ENCODE data around the gene CNKSR1. TPM values are rescaled to one million over a fixed set of nuclear protein-coding genes. Genes with fewer than 3 reads are reported as not detected.

The CNKSR1 gene
- total and polyA plus RNA-seq, 2 of the 8 experiments (the other 6 are each of a cell fraction or from before 2014, with no cell fraction given): 13.9 to 14.5 TPM

GRCh38 chr1:26171084-26172072, 5.9 kb upstream of the CNKSR1 start, which contains the start of gene ZNF593OS:
Gene ZNF593OS (minus strand): TSS chr1:26171832. CDS start chr1:26171661, 171 bp downstream.
- no peak within 1 kb of the TSS for H2BK20ac ChIP-seq (ENCODE audit: low read length)
- H3K14ac ChIP-seq (ENCODE audit: insufficient read length): no peak within 1 kb of the TSS
- H3K18ac ChIP-seq (ENCODE audit: extremely low read depth, low read length): no peak within 1 kb of the TSS
- ChIA-PET CTCF (ENCODE audit: partially characterized antibody) (interaction anchor here (0.8 to 16.2 kb wide), 5 partner anchors 15 to 66 kb away, joined by 3 to 159 read pairs (median 5); partner anchors contain the start of genes CATSPER4 and CEP85), POLR2A (ENCODE audit: partially characterized antibody) (interaction anchor here (1.0 to 2.9 kb wide), 5 partner anchors 9 to 135 kb away, joined by 3 to 6 read pairs (median 4); partner anchors contain the start of gene CEP85)
- H3K23me2 ChIP-seq (ENCODE audit: low read depth, low read length): peaks cover 6% of the 10 kb centered on the region
- no peak within 1 kb of the TSS for H4K5ac ChIP-seq (ENCODE audit: insufficient read length, low read depth, low read length)
- H2AFZ ChIP-seq (ENCODE audit: low read length): no peak within 1 kb of the TSS
- TF ChIP-seq PHF8 (conservative IDR thresholded peaks at IDR 0.05; ENCODE audit: low read depth, low read length) (no peak), CBX8 (IDR thresholded peaks at IDR 0.05; ENCODE audit: borderline replicate concordance, low read depth, low read length) (no peak), SIN3A (conservative IDR thresholded peaks at IDR 0.05 in 1 of 2, IDR thresholded peaks at IDR 0.05 in 1 of 2; ENCODE audit: low read depth in 1 of 2, low read length in 2 of 2) (0 out of 4 replicates have a peak, but pooled peaks of 1 of the 2 experiments have one; percentile 16), RXRA (IDR thresholded peaks at IDR 0.05; ENCODE audit: insufficient read depth, low read depth, low read length) (no peak)
- no peak within 1 kb of the TSS for H3K27ac ChIP-seq (ENCODE audit: low read depth, low read length)
- no peak within 1 kb of the TSS for H3K23ac ChIP-seq (ENCODE audit: insufficient read length)
- H3K56ac ChIP-seq (replicated peaks; ENCODE audit: insufficient read length, low read depth, low read length): no peak within 1 kb of the TSS
- WGBS, 2 experiments (ENCODE audit: extremely low coverage in 1 of 2, insufficient coverage in 1 of 2, insufficient read length in 1 of 2, insufficient replicate concordance in 2 of 2, low coverage in 1 of 2, low lambda C conversion rate in 2 of 2, missing lambda C conversion rate in 1 of 2): 89% methylated on average over 33 of the region's 34 CpGs; no CpG with 5 or more reads in 1 of the 2 experiments
- H3K4me3 ChIP-seq (ENCODE audit: extremely low read depth in 1 of 4, insufficient read depth in 2 of 4, low read depth in 3 of 4, low read length in 4 of 4): peak within 1 kb of the TSS in 2 of 4 experiments; percentile 71 to 74; a peak in 5 of 8 replicates
- DNase-seq (ENCODE audit: low read depth in 1 of 2, low spot score in 2 of 2): no peak
- H3K9ac ChIP-seq (replicated peaks in 1 of 4; ENCODE audit: extremely low read depth in 1 of 4, low read depth in 3 of 4, low read length in 3 of 4): no peak within 1 kb of the TSS; a peak in 1 of 7 replicates
- H3K79me1 ChIP-seq (ENCODE audit: low read depth, low read length): peaks cover 4% of the 10 kb centered on the region; the same call in 1 of the 2 replicates
- H3K36me3 ChIP-seq (ENCODE audit: control insufficient read depth in 2 of 4, insufficient read depth in 4 of 4, low read length in 3 of 4): no peaks in the 10 kb centered on the region; a peak in 1 of 8 replicates
- H2BK15ac ChIP-seq (ENCODE audit: low read length): no peak within 1 kb of the TSS
- no peak within 1 kb of the TSS for H4K8ac ChIP-seq (ENCODE audit: extremely low read depth, insufficient read depth, low read length)
- peaks cover 0 to 8% (median 6%) of the 10 kb centered on the region in 4 experiments; a peak in 6 of 7 replicates for H3K4me1 ChIP-seq (replicated peaks in 1 of 4; ENCODE audit: control insufficient read depth in 3 of 4, insufficient read depth in 4 of 4, low read length in 3 of 4)
- H4K20me1 ChIP-seq (replicated peaks in 1 of 2; ENCODE audit: control insufficient read depth in 1 of 2, insufficient read depth in 2 of 2, low read length in 2 of 2): peaks cover 0 to 4% of the 10 kb centered on the region in 2 experiments
- peak within 1 kb of the TSS; percentile 77 to 96; a peak in 3 of 4 replicates for H3K4me2 ChIP-seq (ENCODE audit: insufficient read depth in 1 of 2, low read depth in 2 of 2, low read length in 2 of 2)
- peaks cover 0 to 8% of the 10 kb centered on the region in 2 experiments; a peak in 2 of 4 replicates for H3K79me2 ChIP-seq (ENCODE audit: control insufficient read depth in 1 of 2, insufficient read depth in 2 of 2, low read length in 2 of 2)
- no peak within 1 kb of the TSS for H2BK120ac ChIP-seq (replicated peaks; ENCODE audit: low read depth, low read length)
- no peak within 1 kb of the TSS for H2BK5ac ChIP-seq (ENCODE audit: low read depth, low read length)
- H2BK12ac ChIP-seq (ENCODE audit: low read depth, low read length): no peak within 1 kb of the TSS
- H4K91ac ChIP-seq (replicated peaks; ENCODE audit: insufficient read length, low read length): no peak within 1 kb of the TSS
- H3K27me3 ChIP-seq (replicated peaks in 1 of 4; ENCODE audit: control insufficient read depth in 3 of 4, extremely low read depth in 1 of 4, insufficient read depth in 3 of 4, low read length in 3 of 4): peaks cover 0 to 4% (median 1%) of the 10 kb centered on the region in 4 experiments; a peak in 4 of 7 replicates
- H3K9me3 ChIP-seq (ENCODE audit: insufficient read depth in 2 of 2, low read depth in 1 of 2, low read length in 1 of 2): no peaks in the 10 kb centered on the region
- H2AK5ac ChIP-seq (ENCODE audit: low read depth, low read length): no peak within 1 kb of the TSS
- FAIRE-seq: no peak
- H3K4ac ChIP-seq (replicated peaks; ENCODE audit: insufficient read length, low read depth, low read length): no peak within 1 kb of the TSS
